ENCODE data around the gene AMN1. TPM values are rescaled to one million over a fixed set of nuclear protein-coding genes. Genes with fewer than 3 reads are reported as not detected.
"Not testable (repeated sequence)": the region's sequence is repeated elsewhere in the genome, so short reads cannot be mapped to it uniquely, and the experiment has no call there.

The AMN1 gene
- total and polyA plus RNA-seq, 2 donors (not counting 1 experiment from before 2014, with no cell fraction given) = 9.1 to 10.4 TPM

- DNase-seq (ENCODE audit: low read depth in 2 of 2) = no peak
- H2AFZ ChIP-seq (ENCODE audit: low read length) = no peak overlapping the region
- H3K27ac ChIP-seq (ENCODE audit: insufficient read depth, low read length) = no peak overlapping the region
- H3K9me3 ChIP-seq (ENCODE audit: control insufficient read depth, insufficient read depth, low read depth, low read length) = no peaks in the 10 kb centered on the region
- H4K20me1 ChIP-seq (ENCODE audit: control insufficient read depth, extremely low read depth, insufficient read depth, low read length) = no peaks in the 10 kb centered on the region
- no peak overlapping the region for H3K4me3 ChIP-seq (replicated peaks in 1 of 4; ENCODE audit: control extremely low read depth in 1 of 4, insufficient read depth in 1 of 4, low read depth in 3 of 4, low read length in 4 of 4)
- H3K9ac ChIP-seq (ENCODE audit: insufficient read depth, low read length) = no peak overlapping the region
- H3K27me3 ChIP-seq (ENCODE audit: control insufficient read depth, insufficient read depth, low read length) = no peaks in the 10 kb centered on the region
- H3K79me2 ChIP-seq (ENCODE audit: control insufficient read depth, insufficient read depth, low read length) = no peaks in the 10 kb centered on the region
- TF ChIP-seq, protein P1, sequence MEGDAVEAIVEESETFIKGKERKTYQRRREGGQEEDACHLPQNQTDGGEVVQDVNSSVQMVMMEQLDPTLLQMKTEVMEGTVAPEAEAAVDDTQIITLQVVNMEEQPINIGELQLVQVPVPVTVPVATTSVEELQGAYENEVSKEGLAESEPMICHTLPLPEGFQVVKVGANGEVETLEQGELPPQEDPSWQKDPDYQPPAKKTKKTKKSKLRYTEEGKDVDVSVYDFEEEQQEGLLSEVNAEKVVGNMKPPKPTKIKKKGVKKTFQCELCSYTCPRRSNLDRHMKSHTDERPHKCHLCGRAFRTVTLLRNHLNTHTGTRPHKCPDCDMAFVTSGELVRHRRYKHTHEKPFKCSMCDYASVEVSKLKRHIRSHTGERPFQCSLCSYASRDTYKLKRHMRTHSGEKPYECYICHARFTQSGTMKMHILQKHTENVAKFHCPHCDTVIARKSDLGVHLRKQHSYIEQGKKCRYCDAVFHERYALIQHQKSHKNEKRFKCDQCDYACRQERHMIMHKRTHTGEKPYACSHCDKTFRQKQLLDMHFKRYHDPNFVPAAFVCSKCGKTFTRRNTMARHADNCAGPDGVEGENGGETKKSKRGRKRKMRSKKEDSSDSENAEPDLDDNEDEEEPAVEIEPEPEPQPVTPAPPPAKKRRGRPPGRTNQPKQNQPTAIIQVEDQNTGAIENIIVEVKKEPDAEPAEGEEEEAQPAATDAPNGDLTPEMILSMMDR (conservative IDR thresholded peaks at IDR 0.05 in 1 of 2, IDR thresholded peaks at IDR 0.05 in 1 of 2; ENCODE audit: low read depth in 1 of 2, low read length in 2 of 2) = no peak
- TF ChIP-seq EZH2 (IDR thresholded peaks at IDR 0.05; ENCODE audit: low read length, missing control alignments) = no peak
- no peaks in the 10 kb centered on the region for H3K36me3 ChIP-seq (ENCODE audit: control insufficient read depth, insufficient read depth, low read length)
- H3K4me1 ChIP-seq (ENCODE audit: control insufficient read depth, extremely low read depth, insufficient read depth, low read length) = peaks cover 5% of the 10 kb centered on the region
- no peak overlapping the region for H3K4me2 ChIP-seq (ENCODE audit: extremely low read depth, insufficient read depth, low read length)
Measured at GRCh38 chr12:31737345-31737744, 8.5 kb upstream of the AMN1 start.

DNA sequence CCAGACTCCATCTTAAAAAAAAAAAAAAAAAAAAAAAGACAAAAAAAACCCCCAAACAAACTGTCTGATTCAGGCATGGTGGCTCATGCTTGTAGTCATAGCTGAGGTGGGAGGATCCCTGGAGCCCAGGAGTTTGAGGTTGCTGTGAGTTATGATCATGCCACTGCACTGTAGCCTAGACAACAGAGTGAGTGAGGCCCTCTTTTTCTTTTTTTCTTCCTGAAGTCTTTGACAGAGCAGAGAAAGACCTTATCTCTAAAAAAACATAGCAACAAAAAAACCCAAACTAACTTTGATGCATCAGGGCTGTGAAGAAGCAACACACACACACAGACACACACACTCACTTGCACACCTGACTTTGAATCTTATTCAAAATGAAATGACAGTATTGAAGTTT lies 7.7 kb upstream of the AMN1 start:
- H3K36me3 ChIP-seq (ENCODE audit: control insufficient read depth, insufficient read depth, low read length) = no peaks in the 10 kb centered on the region
- no peaks in the 10 kb centered on the region for H3K79me2 ChIP-seq (ENCODE audit: control insufficient read depth, insufficient read depth, low read length)
- H3K4me1 ChIP-seq (ENCODE audit: control insufficient read depth, extremely low read depth, insufficient read depth, low read length) = peaks cover 5% of the 10 kb centered on the region
- TF ChIP-seq EZH2 (IDR thresholded peaks at IDR 0.05; ENCODE audit: low read length, missing control alignments) = no peak
- TF ChIP-seq, protein P1 (conservative IDR thresholded peaks at IDR 0.05 in 1 of 2, IDR thresholded peaks at IDR 0.05 in 1 of 2; ENCODE audit: low read depth in 1 of 2, low read length in 2 of 2) = no peak
- peak; percentile 36 to 95 for DNase-seq (ENCODE audit: low read depth in 2 of 2)
- H3K27ac ChIP-seq (ENCODE audit: insufficient read depth, low read length) = no peak overlapping the region
- H3K4me3 ChIP-seq (replicated peaks in 1 of 4; ENCODE audit: control extremely low read depth in 1 of 4, insufficient read depth in 1 of 4, low read depth in 3 of 4, low read length in 4 of 4) = no peak overlapping the region
- no peaks in the 10 kb centered on the region for H3K27me3 ChIP-seq (ENCODE audit: control insufficient read depth, insufficient read depth, low read length)
- no peak overlapping the region for H3K4me2 ChIP-seq (ENCODE audit: extremely low read depth, insufficient read depth, low read length)
- H3K9me3 ChIP-seq (ENCODE audit: control insufficient read depth, insufficient read depth, low read depth, low read length) = no peaks in the 10 kb centered on the region
- no peaks in the 10 kb centered on the region for H4K20me1 ChIP-seq (ENCODE audit: control insufficient read depth, extremely low read depth, insufficient read depth, low read length)
- no peak overlapping the region for H3K9ac ChIP-seq (ENCODE audit: insufficient read depth, low read length)
- H2AFZ ChIP-seq (ENCODE audit: low read length) = no peak overlapping the region

- not testable (repeated sequence) for H3K9me3 ChIP-seq (ENCODE audit: control insufficient read depth, insufficient read depth, low read depth, low read length); H3K79me2 ChIP-seq (ENCODE audit: control insufficient read depth, insufficient read depth, low read length); H3K27me3 ChIP-seq (ENCODE audit: control insufficient read depth, insufficient read depth, low read length); H3K4me1 ChIP-seq (ENCODE audit: control insufficient read depth, extremely low read depth, insufficient read depth, low read length); H3K36me3 ChIP-seq (ENCODE audit: control insufficient read depth, insufficient read depth, low read length); H2AFZ ChIP-seq (ENCODE audit: low read length); H3K9ac ChIP-seq (ENCODE audit: insufficient read depth, low read length); H3K4me3 ChIP-seq (replicated peaks in 1 of 4; ENCODE audit: control extremely low read depth in 1 of 4, insufficient read depth in 1 of 4, low read depth in 3 of 4, low read length in 4 of 4); H4K20me1 ChIP-seq (ENCODE audit: control insufficient read depth, extremely low read depth, insufficient read depth, low read length); H3K27ac ChIP-seq (ENCODE audit: insufficient read depth, low read length); H3K4me2 ChIP-seq (ENCODE audit: extremely low read depth, insufficient read depth, low read length)
- DNase-seq (ENCODE audit: low read depth in 2 of 2) = peak; percentile 34 to 85
Measured at GRCh38 chr12:31733549-31734432, 5.0 kb upstream of the AMN1 start.
